Measurements from ENCODE around the gene RIMBP2.

RIMBP2 gene

GRCh38 chr12:130401703-130402102, 314.4 kb downstream of the RIMBP2 start:
- no peak overlapping the region for H3K4me3 ChIP-seq (ENCODE audit: control insufficient read depth, low read depth, low read length)
- TF ChIP-seq, protein P1, sequence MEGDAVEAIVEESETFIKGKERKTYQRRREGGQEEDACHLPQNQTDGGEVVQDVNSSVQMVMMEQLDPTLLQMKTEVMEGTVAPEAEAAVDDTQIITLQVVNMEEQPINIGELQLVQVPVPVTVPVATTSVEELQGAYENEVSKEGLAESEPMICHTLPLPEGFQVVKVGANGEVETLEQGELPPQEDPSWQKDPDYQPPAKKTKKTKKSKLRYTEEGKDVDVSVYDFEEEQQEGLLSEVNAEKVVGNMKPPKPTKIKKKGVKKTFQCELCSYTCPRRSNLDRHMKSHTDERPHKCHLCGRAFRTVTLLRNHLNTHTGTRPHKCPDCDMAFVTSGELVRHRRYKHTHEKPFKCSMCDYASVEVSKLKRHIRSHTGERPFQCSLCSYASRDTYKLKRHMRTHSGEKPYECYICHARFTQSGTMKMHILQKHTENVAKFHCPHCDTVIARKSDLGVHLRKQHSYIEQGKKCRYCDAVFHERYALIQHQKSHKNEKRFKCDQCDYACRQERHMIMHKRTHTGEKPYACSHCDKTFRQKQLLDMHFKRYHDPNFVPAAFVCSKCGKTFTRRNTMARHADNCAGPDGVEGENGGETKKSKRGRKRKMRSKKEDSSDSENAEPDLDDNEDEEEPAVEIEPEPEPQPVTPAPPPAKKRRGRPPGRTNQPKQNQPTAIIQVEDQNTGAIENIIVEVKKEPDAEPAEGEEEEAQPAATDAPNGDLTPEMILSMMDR (IDR thresholded peaks at IDR 0.05; ENCODE audit: control insufficient read depth, insufficient read depth, low read depth, low read length, missing control alignments): no peak
- no peak for DNase-seq (ENCODE audit: low read depth)

DNA sequence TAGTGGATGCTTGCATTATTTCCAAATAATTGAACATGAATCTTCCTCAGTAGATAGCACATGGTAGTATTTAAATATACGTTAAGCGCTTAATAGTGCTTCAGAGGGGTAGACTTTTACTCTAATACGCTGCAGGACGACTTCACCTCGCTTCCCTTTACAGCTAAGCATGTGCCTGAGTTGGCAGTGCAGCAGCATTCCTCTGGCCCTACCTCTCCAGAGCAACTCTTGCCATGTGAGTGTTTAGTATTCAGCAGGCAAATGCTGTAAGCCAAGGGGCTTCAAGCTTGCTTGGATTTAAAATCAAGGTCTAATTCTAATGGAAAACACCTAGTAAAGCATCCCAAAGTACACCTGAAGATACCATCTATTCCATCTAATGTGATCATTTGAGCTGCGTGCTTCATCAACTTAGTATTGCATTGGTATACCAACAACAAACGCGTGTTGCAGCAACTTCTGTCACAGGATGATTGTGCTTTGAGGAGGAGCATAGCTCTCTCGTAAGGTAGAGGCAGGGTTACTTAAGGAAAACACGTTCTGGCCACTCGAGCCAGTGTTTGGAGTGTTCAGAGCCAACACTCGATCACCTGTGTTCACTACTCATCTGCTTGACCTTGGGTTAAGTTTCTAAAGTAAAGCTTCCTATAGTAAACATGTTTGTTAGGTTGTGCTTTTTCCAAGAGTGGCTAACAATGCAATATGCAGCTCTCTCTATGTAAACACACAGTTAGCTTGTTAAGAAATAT, 317.8 kb downstream of the RIMBP2 start:
- no peak overlapping the region for H3K4me3 ChIP-seq (ENCODE audit: control insufficient read depth, low read depth, low read length)
- TF ChIP-seq, protein P1 (IDR thresholded peaks at IDR 0.05; ENCODE audit: control insufficient read depth, insufficient read depth, low read depth, low read length, missing control alignments): no peak
- DNase-seq (ENCODE audit: low read depth): no peak

GRCh38 chr12:130396667-130397066, 319.4 kb downstream of the RIMBP2 start:
- DNase-seq (ENCODE audit: low read depth): no peak
- H3K4me3 ChIP-seq (ENCODE audit: control insufficient read depth, low read depth, low read length): no peak overlapping the region
- TF ChIP-seq, protein P1 (IDR thresholded peaks at IDR 0.05; ENCODE audit: control insufficient read depth, insufficient read depth, low read depth, low read length, missing control alignments): no peak

DNA sequence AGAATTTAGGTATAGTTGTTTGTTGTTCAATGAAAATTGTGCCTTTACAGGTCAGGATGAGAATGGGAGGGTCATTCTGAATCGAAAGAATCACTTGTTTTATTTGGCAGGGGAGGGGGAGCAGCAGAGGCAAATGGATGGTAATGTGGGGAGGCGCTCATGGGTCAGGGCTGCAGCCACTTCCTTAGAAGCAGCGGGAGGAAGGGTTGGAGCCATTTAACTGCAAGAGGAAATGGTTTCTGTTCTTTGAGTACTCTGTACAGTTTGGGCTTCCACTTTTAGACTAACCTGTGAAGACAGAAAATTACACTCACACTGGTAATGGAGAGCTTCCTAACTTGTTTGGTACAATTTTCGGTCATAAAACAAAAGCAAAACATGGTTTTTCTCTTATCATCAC, 321.2 kb downstream of the RIMBP2 start:
- TF ChIP-seq, protein P1 (IDR thresholded peaks at IDR 0.05; ENCODE audit: control insufficient read depth, insufficient read depth, low read depth, low read length, missing control alignments): no peak
- no peak overlapping the region for H3K4me3 ChIP-seq (ENCODE audit: control insufficient read depth, low read depth, low read length)
- no peak for DNase-seq (ENCODE audit: low read depth)

- TF ChIP-seq, protein P1 (IDR thresholded peaks at IDR 0.05; ENCODE audit: control insufficient read depth, insufficient read depth, low read depth, low read length, missing control alignments): no peak
- no peak for DNase-seq (ENCODE audit: low read depth)
- H3K4me3 ChIP-seq (ENCODE audit: control insufficient read depth, low read depth, low read length): no peak overlapping the region
These were observed 324.9 kb downstream of the RIMBP2 start for GRCh38 chr12:130391186-130391585.

GRCh38 chr12:130385193-130385592, 330.9 kb downstream of the RIMBP2 start:
- TF ChIP-seq, protein P1 (IDR thresholded peaks at IDR 0.05; ENCODE audit: control insufficient read depth, insufficient read depth, low read depth, low read length, missing control alignments): no peak
- no peak overlapping the region for H3K4me3 ChIP-seq (ENCODE audit: control insufficient read depth, low read depth, low read length)
- DNase-seq (ENCODE audit: low read depth): no peak

All from AG09309 (cell line).